GM12878 (cell line): ENCODE measurements around the gene MRAS. TPM values are rescaled to one million over a fixed set of nuclear protein-coding genes. Genes with fewer than 3 reads are reported as not detected.

ENCODE experiments used
- ATAC-seq: fragments of 200-7000 bp; cut with Tn5 transposase; 3 replicates; pipeline ENCODE4 v1.9.1; 2020; ENCODE audit warnings: mild to moderate bottlenecking, moderate library complexity
- BruUV-seq: library from RNA; stranded (reverse); fragments of 400-500 nt; replicated peaks from 2 replicates; lab custom pipeline; 2021; lab: Mats Ljungman, UMichigan
- CTCF ChIA-PET: fragments of 300-600 bp; sonication (Branson Sonifier 250); formaldehyde crosslinking; extraction: SDS; loops from one replicate; lab custom pipeline; 2021; ENCODE audit warnings: inconsistent platforms; lab: Yijun Ruan, JAX
- POLR2A ChIA-PET: fragments of 350-600 bp; formaldehyde crosslinking; extraction: SDS; loops from one replicate; lab custom pipeline; 2021; ENCODE audit warnings: inconsistent platforms; lab: Charles Lee
- RAD21 ChIA-PET: fragments of 300-600 bp; sonication (Branson Sonifier 250); formaldehyde crosslinking; loops from one replicate; lab custom pipeline; 2023; ENCODE audit warnings: antibody characterized with exemption; ENCODE audit not compliant: unreplicated experiment; lab: Charles Lee
- SMC1A ChIA-PET: fragments of 300-600 bp; sonication (Branson Sonifier 250); formaldehyde crosslinking; loops from one replicate; lab custom pipeline; 2023; ENCODE audit not compliant: unreplicated experiment, uncharacterized antibody; lab: Charles Lee
- DNase-seq: peaks from one replicate; pipeline ENCODE4 v3.0.0-alpha.2; 2011; ENCODE audit warnings: low read depth, low spot score
- FAIRE-seq: peaks from 3 replicates; lab custom pipeline; 2011; peaks lifted over from hg19 to GRCh38; lab: Jason Lieb, UNC
- H2AFZ ChIP-seq: 2 replicates; pipeline ENCODE4 v1.6.0; 2011; ENCODE audit warnings: low read depth, low read length, control low read depth; ENCODE audit not compliant: control insufficient read depth
- H3K27ac ChIP-seq: 2 replicates; pipeline ENCODE4 v1.5.1; 2011; ENCODE audit warnings: control low read depth; ENCODE audit not compliant: control insufficient read depth, insufficient read depth
- H3K27me3 ChIP-seq, 2 experiments: replicated peaks in 1 of 2; 2 replicates each; pipeline versions ENCODE4 v1.6.0 to v1.6.1; 2011; ENCODE audit warnings: low read length in 1 of 2; ENCODE audit not compliant: control insufficient read depth in 2 of 2, insufficient read depth in 2 of 2
- H3K36me3 ChIP-seq, 2 experiments: 2 replicates each; pipeline ENCODE4 v1.5.1; 2011; ENCODE audit warnings: low read length in 1 of 2; ENCODE audit not compliant: control insufficient read depth in 2 of 2, insufficient read depth in 2 of 2
- H3K4me1 ChIP-seq: 2 replicates; pipeline ENCODE4 v1.6.1; 2011; ENCODE audit warnings: mild to moderate bottlenecking, low read length, moderate library complexity, mixed read lengths; ENCODE audit not compliant: control insufficient read depth, insufficient read depth
- H3K4me2 ChIP-seq: 2 replicates; pipeline ENCODE4 v1.6.0; 2011; ENCODE audit warnings: control low read depth; ENCODE audit not compliant: control insufficient read depth, insufficient read depth
- H3K4me3 ChIP-seq: fragments of 200-600 bp; sonication (generic); 2 replicates; pipeline ENCODE4 v1.5.1; 2016
- H3K79me2 ChIP-seq: 2 replicates; pipeline ENCODE4 v1.6.0; 2011; ENCODE audit warnings: low read length; ENCODE audit not compliant: control insufficient read depth, insufficient read depth
- H3K9ac ChIP-seq: 2 replicates; pipeline ENCODE4 v1.8.0; 2011; ENCODE audit warnings: low read length, control low read depth, mixed read lengths; ENCODE audit not compliant: control insufficient read depth, insufficient read depth
- H3K9me3 ChIP-seq: replicated peaks from 3 replicates; pipeline ENCODE4 v1.5.1; 2011; ENCODE audit warnings: mild to moderate bottlenecking, low read length; ENCODE audit not compliant: control insufficient read depth, insufficient read depth
- H4K20me1 ChIP-seq: 2 replicates; pipeline ENCODE4 v1.6.0; 2011; ENCODE audit not compliant: control insufficient read depth, insufficient read depth
- CEBPB ChIP-seq, 2 experiments: fragments of 150-350 bp in 1 of 2; IDR thresholded peaks; 2 replicates each; pipeline ENCODE4 v1.6.1; 2012 to 2014; ENCODE audit warnings: low read depth in 2 of 2, low read length in 2 of 2, borderline replicate concordance in 1 of 2, inconsistent platforms in 1 of 2
- EP300 ChIP-seq, 2 experiments: fragments of 150-350 bp in 1 of 2; IDR thresholded peaks; 2 replicates each; pipeline ENCODE4 v1.6.1; 2011 to 2012; ENCODE audit warnings: low read depth in 2 of 2, low read length in 2 of 2, borderline replicate concordance in 1 of 2, improper control_type of control experiment in 1 of 2, inconsistent platforms in 1 of 2; ENCODE audit not compliant: control insufficient read depth in 1 of 2
- ESRRA ChIP-seq: IDR thresholded peaks from 2 replicates; pipeline ENCODE4 v1.6.1; 2012; ENCODE audit warnings: mild to moderate bottlenecking, low read length, improper control_type of control experiment
- IKZF2 ChIP-seq, 2 experiments: fragments of 450-650 bp; IDR thresholded peaks; 2 replicates each; pipeline ENCODE4 v1.6.1; 2017; ENCODE audit warnings: mild to moderate bottlenecking in 2 of 2, moderate library complexity in 2 of 2
- IRF5 ChIP-seq: fragments of 450-650 bp; IDR thresholded peaks from 2 replicates; pipeline ENCODE4 v1.6.1; 2017; ENCODE audit warnings: borderline replicate concordance
- JUND ChIP-seq: IDR thresholded peaks from 2 replicates; pipeline ENCODE4 v1.6.1; 2012; ENCODE audit warnings: low read depth, mild to moderate bottlenecking, low read length, improper control_type of control experiment, moderate library complexity
- MEF2A ChIP-seq: IDR thresholded peaks from 2 replicates; pipeline ENCODE4 v1.6.1; 2011; ENCODE audit warnings: low read depth, mild to moderate bottlenecking, low read length, moderate library complexity; ENCODE audit not compliant: insufficient read depth
- MLLT1 ChIP-seq: fragments of 450-650 bp; IDR thresholded peaks from 2 replicates; pipeline ENCODE4 v1.6.1; 2016; ENCODE audit warnings: mild to moderate bottlenecking
- MYC ChIP-seq: IDR thresholded peaks from 2 replicates; pipeline ENCODE4 v1.6.1; 2011; ENCODE audit warnings: mild to moderate bottlenecking, low read length, moderate library complexity, inconsistent platforms; ENCODE audit not compliant: insufficient read depth, insufficient replicate concordance, insufficient read length, severe bottlenecking
- NR2C1 ChIP-seq: fragments of 450-650 bp; IDR thresholded peaks from 2 replicates; pipeline ENCODE4 v1.6.1; 2017; ENCODE audit warnings: antibody characterized with exemption, mild to moderate bottlenecking, moderate library complexity
- NR2C2 ChIP-seq: IDR thresholded peaks from 2 replicates; pipeline ENCODE4 v1.6.1; 2011; ENCODE audit warnings: borderline replicate concordance, low read depth; ENCODE audit not compliant: control insufficient read depth, insufficient read length
- NRF1 ChIP-seq: conservative IDR thresholded peaks from 2 replicates; pipeline ENCODE4 v1.6.1; 2011; ENCODE audit warnings: mild to moderate bottlenecking, low read depth, low read length, improper control_type of control experiment
- RELA ChIP-seq: fragments of 450-650 bp; IDR thresholded peaks from 2 replicates; pipeline ENCODE4 v1.8.0; 2014; ENCODE audit warnings: borderline replicate concordance; ENCODE audit not compliant: partially characterized antibody
- RUNX3 ChIP-seq: IDR thresholded peaks from 2 replicates; pipeline ENCODE4 v1.6.1; 2012; ENCODE audit warnings: low read length, inconsistent platforms
- SIN3A ChIP-seq: IDR thresholded peaks from 2 replicates; pipeline ENCODE4 v1.6.1; 2012; ENCODE audit warnings: low read depth, low read length, improper control_type of control experiment
- TAF1 ChIP-seq: IDR thresholded peaks from 2 replicates; pipeline ENCODE4 v1.6.1; 2011; ENCODE audit warnings: mild to moderate bottlenecking, low read depth, low read length, borderline replicate concordance
- TCF7 ChIP-seq: IDR thresholded peaks from 2 replicates; pipeline ENCODE4 v1.6.1; 2014; ENCODE audit warnings: antibody characterized with exemption, borderline replicate concordance
- YBX1 ChIP-seq: fragments of 450-650 bp; IDR thresholded peaks from 2 replicates; pipeline ENCODE4 v1.6.1; 2016; ENCODE audit warnings: antibody characterized with exemption
- ZNF274 ChIP-seq: IDR thresholded peaks from one replicate; pipeline ENCODE4 v1.8.0; 2011; ENCODE audit not compliant: insufficient read length, insufficient read depth
- ZZZ3 ChIP-seq: IDR thresholded peaks from 2 replicates; pipeline ENCODE4 v1.6.1; 2011; ENCODE audit warnings: low read depth; ENCODE audit not compliant: control insufficient read depth, insufficient read length
- WGBS: methylation state at CpG from one replicate; pipeline ENCODE4 v1.1.6; 2016; ENCODE audit warnings: low lambda C conversion rate; ENCODE audit not compliant: insufficient replicate concordance, insufficient coverage; ENCODE audit errors: missing lambda C conversion rate; 5-methylcytosine and 5-hydroxymethylcytosine counted together
- in situ Hi-C: fragments of 300-500 bp; cut with MboI; formaldehyde crosslinking; loops from 9 replicates; pipeline ENCODE4 v1.14.3; 2018; ENCODE audit warnings: mixed read lengths
- intact Hi-C: fragments of 100-400 bp; cut with micrococcal nuclease; formaldehyde crosslinking; loops from one replicate; pipeline ENCODE4 v1.14.2; 2022; ENCODE audit not compliant: unreplicated experiment
- polyA plus RNA-seq, 11 experiments: library from polyadenylated mRNA; depleted of rRNA in 4 of 11; unstranded in 6 of 11; stranded (reverse) in 5 of 11; fragments of >200 nt; fragmentation: Nextera tagmentation in 4 of 11; fragmentation: Illumina TruSeq in 1 of 11; extraction: Ambion mirVana in 4 of 11; extraction: Trizol in 1 of 11; gene quantifications; 1 replicate in 1 of 11; 2 replicates in 10 of 11; pipeline versions ENCODE4 v1.2.1 to v1.2.3, GENCODE V29; 2011 to 2016; ENCODE audit warnings: inconsistent platforms in 2 of 11, missing spikeins in 2 of 11, low read depth in 1 of 11
- total RNA-seq, 4 experiments: library from RNA; depleted of rRNA in 3 of 4; stranded (reverse); fragments of >200 nt in 3 of 4; fragmentation: Illumina TruSeq in 1 of 4; extraction: Trizol in 1 of 4; gene quantifications; 2 replicates each; pipeline versions ENCODE4 v1.2.1 to v1.2.3, GENCODE V29; 2013 to 2021

The MRAS gene
- total and polyA plus RNA-seq, 10 of the 15 experiments (the other 5 are each of a cell fraction or from before 2014, with no cell fraction given) = 0.01 to 0.44 (median 0.17) TPM; not detected in 6

- TF ChIP-seq EP300 (IDR thresholded peaks at IDR 0.05; ENCODE audit: borderline replicate concordance in 1 of 2, control insufficient read depth in 1 of 2, low read depth in 2 of 2, low read length in 2 of 2) = no peak
- TF ChIP-seq MLLT1 = no peak
- TF ChIP-seq MEF2A = no peak
- TF ChIP-seq MYC = no peak
- TF ChIP-seq YBX1 = no peak
These were observed 33.6 kb upstream of the MRAS start (continued) for GRCh38 chr3:138314751-138315150.

- SMC1A ChIA-PET = no interaction called here
- no peaks in the 10 kb centered on the region for H4K20me1 ChIP-seq
- H3K27me3 ChIP-seq = no peaks in the 10 kb centered on the region; a peak in 1 of 4 replicates
- no peak for DNase-seq
- H3K9ac ChIP-seq = no peak overlapping the region
- H3K4me1 ChIP-seq = no peaks in the 10 kb centered on the region
- no peaks in the 10 kb centered on the region; the same call in 2 of the 3 replicates for H3K9me3 ChIP-seq
- no peaks in the 10 kb centered on the region for H3K79me2 ChIP-seq
- no peak overlapping the region for H3K27ac ChIP-seq
- WGBS = 5% methylated on average over 1 of the region's 1 CpG
- no peak overlapping the region for H2AFZ ChIP-seq
- in situ Hi-C loops (no loop called here), intact Hi-C loops (no loop called here)
- RAD21 ChIA-PET = no interaction called here
- CTCF ChIA-PET = no interaction called here
- ATAC-seq = no peak
- POLR2A ChIA-PET = no interaction called here
- BruUV-seq = no TSS peak
- H3K4me3 ChIP-seq = no peak overlapping the region
- FAIRE-seq = no peak
- H3K36me3 ChIP-seq = no peaks in the 10 kb centered on the region
- no peak overlapping the region for H3K4me2 ChIP-seq
- TF ChIP-seq CEBPB (IDR thresholded peaks at IDR 0.05; ENCODE audit: borderline replicate concordance in 1 of 2, low read depth in 2 of 2, low read length in 2 of 2) (no peak), TAF1 (no peak), JUND (no peak), SIN3A (no peak), NR2C2 (no peak), RELA (no peak), NRF1 (no peak), NR2C1 (no peak), IKZF2 (IDR thresholded peaks at IDR 0.05) (no peak), TCF7 (no peak), ZNF274 (no peak), IRF5 (no peak), ZZZ3 (no peak), RUNX3 (no peak), ESRRA (no peak)
These were observed 30.7 kb upstream of the MRAS start for GRCh38 chr3:138317687-138318086.
